GM12872 (cell line): ENCODE results near the gene ZNF829.

Experiments
- TF ChIP-seq, protein P1 (sequence below): IDR thresholded peaks from 3 replicates; pipeline ENCODE4 v1.5.1; 2011; ENCODE audit warnings: low read depth, mild to moderate bottlenecking, low read length, moderate library complexity; ENCODE audit not compliant: insufficient read depth

The ZNF829 gene

DNA sequence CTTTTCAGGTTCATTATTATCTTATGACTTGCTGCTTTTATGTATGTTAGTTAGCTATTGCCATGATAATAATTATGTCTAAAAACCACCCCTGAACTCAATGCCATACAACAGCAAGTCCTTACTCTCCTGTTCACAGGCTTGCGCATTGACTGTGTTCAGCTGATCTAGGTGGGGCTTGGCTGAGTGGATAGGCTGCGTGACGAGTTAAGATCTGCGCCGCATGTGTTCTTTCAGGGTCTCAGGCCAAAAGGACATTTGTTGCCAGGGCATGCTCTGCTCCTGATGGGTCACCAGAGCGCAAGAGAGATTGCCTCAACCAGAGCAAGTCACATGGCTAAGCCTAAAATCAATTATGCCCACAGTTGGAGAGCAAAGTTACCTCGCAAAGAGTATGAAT lies 900 bp upstream of the ZNF829 start:
- TF ChIP-seq, protein P1, sequence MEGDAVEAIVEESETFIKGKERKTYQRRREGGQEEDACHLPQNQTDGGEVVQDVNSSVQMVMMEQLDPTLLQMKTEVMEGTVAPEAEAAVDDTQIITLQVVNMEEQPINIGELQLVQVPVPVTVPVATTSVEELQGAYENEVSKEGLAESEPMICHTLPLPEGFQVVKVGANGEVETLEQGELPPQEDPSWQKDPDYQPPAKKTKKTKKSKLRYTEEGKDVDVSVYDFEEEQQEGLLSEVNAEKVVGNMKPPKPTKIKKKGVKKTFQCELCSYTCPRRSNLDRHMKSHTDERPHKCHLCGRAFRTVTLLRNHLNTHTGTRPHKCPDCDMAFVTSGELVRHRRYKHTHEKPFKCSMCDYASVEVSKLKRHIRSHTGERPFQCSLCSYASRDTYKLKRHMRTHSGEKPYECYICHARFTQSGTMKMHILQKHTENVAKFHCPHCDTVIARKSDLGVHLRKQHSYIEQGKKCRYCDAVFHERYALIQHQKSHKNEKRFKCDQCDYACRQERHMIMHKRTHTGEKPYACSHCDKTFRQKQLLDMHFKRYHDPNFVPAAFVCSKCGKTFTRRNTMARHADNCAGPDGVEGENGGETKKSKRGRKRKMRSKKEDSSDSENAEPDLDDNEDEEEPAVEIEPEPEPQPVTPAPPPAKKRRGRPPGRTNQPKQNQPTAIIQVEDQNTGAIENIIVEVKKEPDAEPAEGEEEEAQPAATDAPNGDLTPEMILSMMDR = no peak

DNA sequence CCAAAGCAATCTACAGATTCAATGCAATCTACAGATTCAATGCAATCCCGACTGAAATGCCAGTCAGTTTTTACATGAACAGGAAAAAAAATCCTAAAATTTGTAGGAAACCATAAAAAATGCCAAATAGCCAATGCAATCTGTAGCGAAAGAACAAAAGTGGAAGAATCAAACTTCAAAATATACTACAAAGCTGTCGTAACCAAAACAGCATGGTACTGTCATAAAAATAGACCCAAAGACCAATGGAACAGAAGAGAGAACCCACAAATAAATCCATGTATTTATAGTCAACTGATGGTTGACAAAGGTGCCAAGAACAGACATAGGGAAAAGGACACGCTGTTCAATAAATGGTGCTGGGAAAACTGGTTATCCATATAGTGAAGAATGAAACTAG lies 17.7 kb downstream of the ZNF829 start:
- TF ChIP-seq, protein P1 = no peak

DNA sequence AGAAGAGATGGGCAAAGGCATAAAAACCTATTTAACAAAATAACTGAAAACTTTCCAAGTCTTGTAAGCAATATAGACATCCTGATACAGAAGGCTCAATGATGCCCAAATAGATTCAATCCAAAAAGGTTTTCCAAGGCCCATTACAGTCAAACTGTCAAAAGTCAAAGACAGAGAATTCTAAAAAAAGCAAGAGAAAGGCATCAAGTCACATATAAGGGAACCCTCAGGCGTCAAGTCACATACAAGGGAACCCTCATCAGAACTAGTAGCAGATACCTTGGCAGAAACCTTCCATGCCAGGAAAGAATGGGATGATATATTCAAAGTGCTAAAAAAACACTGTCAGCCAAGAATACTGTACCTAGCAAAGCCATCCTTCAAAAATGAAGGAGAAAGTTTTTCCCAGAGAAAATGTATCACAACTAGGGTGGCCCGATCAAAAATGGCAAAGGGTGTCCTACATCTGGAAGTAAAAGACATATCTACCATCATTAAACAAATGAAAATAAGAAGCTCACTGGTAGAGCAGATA lies 21.2 kb downstream of the ZNF829 start:
- TF ChIP-seq, protein P1 = no peak

DNA sequence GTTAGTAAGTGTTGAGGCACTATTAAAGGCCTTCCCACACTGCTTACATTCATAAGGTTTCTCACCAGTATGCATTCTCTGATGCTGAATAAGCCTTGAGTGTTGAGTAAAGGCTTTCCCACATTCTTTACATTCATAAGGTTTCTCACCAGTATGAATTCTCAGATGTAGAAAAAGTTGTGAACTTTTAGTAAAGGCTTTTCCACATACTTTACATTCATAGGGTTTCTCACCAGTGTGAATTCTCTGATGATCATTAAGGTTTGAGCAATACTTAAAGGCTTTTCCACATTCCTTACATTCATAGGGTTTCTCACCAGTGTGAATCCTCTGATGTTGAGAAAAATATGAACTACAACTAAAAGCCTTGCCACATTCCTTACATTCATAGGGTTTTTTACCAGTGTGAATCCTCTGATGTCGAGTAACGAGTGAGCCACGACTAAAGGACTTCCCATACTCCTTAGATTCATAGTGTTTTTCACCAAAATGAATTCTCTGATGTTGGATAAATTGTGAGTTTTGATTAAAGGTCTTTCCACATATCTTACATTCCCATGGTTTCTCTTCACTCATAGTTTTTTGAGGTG lies 24.2 kb downstream of the ZNF829 start:
- TF ChIP-seq, protein P1 = no peak

DNA sequence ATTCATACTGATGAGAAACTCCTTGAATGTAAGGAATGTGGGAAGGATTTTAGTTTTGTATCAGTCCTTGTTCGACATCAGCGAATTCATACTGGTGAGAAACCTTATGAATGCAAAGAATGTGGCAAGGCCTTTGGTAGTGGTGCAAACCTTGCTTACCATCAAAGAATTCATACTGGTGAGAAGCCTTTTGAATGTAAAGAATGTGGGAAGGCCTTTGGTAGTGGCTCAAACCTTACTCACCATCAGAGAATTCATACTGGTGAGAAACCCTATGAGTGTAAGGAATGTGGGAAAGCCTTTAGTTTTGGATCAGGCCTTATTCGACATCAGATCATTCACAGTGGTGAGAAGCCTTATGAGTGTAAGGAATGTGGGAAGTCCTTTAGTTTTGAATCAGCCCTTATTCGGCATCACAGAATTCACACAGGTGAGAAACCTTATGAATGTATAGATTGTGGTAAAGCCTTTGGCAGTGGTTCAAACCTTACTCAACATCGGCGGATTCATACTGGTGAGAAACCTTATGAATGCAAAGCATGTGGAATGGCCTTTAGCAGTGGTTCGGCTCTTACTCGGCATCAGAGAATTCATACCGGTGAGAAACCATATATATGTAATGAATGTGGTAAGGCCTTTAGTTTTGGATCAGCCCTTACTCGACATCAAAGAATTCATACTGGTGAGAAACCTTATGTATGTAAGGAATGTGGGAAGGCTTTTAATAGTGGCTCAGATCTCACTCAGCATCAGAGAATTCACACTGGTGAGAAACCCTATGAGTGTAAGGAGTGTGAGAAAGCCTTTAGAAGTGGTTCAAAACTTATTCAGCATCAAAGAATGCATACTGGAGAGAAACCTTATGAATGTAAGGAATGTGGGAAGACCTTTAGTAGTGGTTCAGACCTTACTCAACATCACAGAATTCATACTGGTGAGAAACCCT lies 38.8 kb downstream of the ZNF829 start:
- TF ChIP-seq, protein P1 = no peak

DNA sequence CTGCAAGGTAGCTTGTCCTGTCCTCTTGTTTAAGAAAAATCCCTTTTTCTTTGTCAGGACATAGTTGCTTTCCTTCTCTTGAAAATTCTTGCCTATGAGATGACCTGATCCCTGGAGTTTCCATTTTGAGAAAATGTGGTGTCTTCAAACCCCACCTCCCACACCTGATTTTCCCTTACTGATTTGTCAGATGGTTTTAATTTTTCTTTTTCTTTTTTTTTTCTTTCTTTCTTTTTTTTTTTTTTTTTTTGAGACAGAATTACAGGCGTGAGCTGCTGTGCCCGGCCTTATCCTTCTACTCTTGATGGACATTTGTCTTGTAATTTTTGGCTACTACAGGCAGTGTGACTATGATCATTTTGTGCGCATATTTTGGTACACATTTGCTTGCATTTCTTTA lies 64.2 kb downstream of the ZNF829 start:
- TF ChIP-seq, protein P1 = no peak
